ENCODE data around the gene TCEAL7.
"Not testable (repeated sequence)": the region's sequence is repeated elsewhere in the genome, so short reads cannot be mapped to it uniquely, and the experiment has no call there.

DNA sequence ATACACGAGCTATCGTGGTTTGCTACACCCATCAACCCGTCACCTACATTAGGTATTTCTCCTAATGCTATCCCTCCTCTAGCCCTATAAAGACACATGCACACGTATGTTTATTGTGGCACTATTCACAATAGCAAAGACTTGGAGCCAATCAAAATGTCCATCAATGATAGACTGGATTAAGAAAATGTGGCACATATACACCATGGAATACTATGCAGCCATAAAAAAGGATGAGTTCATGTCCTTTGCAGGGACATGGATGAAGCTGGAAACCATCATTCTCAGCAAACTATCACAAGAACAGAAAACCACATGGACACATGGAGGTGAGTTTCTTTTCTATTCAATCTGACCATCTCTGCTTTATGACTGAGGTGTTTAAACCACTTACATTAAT, 24.4 kb upstream of the TCEAL7 start:
- TF ChIP-seq, protein P1, sequence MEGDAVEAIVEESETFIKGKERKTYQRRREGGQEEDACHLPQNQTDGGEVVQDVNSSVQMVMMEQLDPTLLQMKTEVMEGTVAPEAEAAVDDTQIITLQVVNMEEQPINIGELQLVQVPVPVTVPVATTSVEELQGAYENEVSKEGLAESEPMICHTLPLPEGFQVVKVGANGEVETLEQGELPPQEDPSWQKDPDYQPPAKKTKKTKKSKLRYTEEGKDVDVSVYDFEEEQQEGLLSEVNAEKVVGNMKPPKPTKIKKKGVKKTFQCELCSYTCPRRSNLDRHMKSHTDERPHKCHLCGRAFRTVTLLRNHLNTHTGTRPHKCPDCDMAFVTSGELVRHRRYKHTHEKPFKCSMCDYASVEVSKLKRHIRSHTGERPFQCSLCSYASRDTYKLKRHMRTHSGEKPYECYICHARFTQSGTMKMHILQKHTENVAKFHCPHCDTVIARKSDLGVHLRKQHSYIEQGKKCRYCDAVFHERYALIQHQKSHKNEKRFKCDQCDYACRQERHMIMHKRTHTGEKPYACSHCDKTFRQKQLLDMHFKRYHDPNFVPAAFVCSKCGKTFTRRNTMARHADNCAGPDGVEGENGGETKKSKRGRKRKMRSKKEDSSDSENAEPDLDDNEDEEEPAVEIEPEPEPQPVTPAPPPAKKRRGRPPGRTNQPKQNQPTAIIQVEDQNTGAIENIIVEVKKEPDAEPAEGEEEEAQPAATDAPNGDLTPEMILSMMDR (IDR thresholded peaks at IDR 0.05; ENCODE audit: low read depth, low read length) = not testable (repeated sequence)
- TF ChIP-seq, protein P2, sequence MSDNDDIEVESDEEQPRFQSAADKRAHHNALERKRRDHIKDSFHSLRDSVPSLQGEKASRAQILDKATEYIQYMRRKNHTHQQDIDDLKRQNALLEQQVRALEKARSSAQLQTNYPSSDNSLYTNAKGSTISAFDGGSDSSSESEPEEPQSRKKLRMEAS (IDR thresholded peaks at IDR 0.05; ENCODE audit: low read depth, low read length) = not testable (repeated sequence)
- TF ChIP-seq POLR2A (IDR thresholded peaks at IDR 0.05; ENCODE audit: extremely low read depth, insufficient read length) = not testable (repeated sequence)

Data from NB4 (cell line).